NCI-H1417 (cell line): Measurements from ENCODE around the gene CLK3.
"Not testable (repeated sequence)": the region's sequence is repeated elsewhere in the genome, so short reads cannot be mapped to it uniquely, and the experiment has no call there.

Source experiments
- DNase-seq, 3 experiments: peaks; one replicate each; lab custom pipeline; 2025; lab: John Stamatoyannopoulos, UW

CLK3 gene

GRCh38 chr15:74615508-74616365 lies at the start of gene CLK3:
Gene CLK3, plus strand, starts transcription at chr15:74615836. Its CDS starts 3,361 bp downstream, at chr15:74619197.
- DNase-seq: peak; percentile 96 to 97 (median 97)

GRCh38 chr15:74568594-74568993 lies 47.0 kb upstream of the CLK3 start:
- DNase-seq: peak in 1 of 3 experiments; percentile 11

- DNase-seq: no peak
These were observed 45.9 kb upstream of the CLK3 start for GRCh38 chr15:74569731-74570070.

GRCh38 chr15:74571191-74571590 lies 44.4 kb upstream of the CLK3 start:
- DNase-seq: no peak

- DNase-seq: no peak
These were observed 41.6 kb upstream of the CLK3 start for GRCh38 chr15:74573987-74574386.

GRCh38 chr15:74578496-74578994 lies 37.1 kb upstream of the CLK3 start:
- DNase-seq: no peak

GRCh38 chr15:74579001-74579400 lies 36.6 kb upstream of the CLK3 start:
- DNase-seq: no peak

GRCh38 chr15:74580538-74581350 lies 34.9 kb upstream of the CLK3 start:
- no peak for DNase-seq

- DNase-seq: no peak
These were observed 31.4 kb upstream of the CLK3 start for GRCh38 chr15:74584204-74584603.

GRCh38 chr15:74584779-74585178 lies 30.9 kb upstream of the CLK3 start:
- DNase-seq: peak in 1 of 3 experiments; percentile 27

GRCh38 chr15:74585191-74585590 lies 30.4 kb upstream of the CLK3 start:
- DNase-seq: no peak

- no peak for DNase-seq
These were observed 29.8 kb upstream of the CLK3 start for GRCh38 chr15:74585857-74586256.

- DNase-seq: no peak
These were observed 25.8 kb upstream of the CLK3 start for GRCh38 chr15:74589826-74590225.

GRCh38 chr15:74592222-74592621 lies 23.4 kb upstream of the CLK3 start:
- DNase-seq: no peak

GRCh38 chr15:74593122-74593521 lies 22.5 kb upstream of the CLK3 start:
- DNase-seq: no peak

GRCh38 chr15:74594455-74594854 lies 21.2 kb upstream of the CLK3 start:
- DNase-seq: no peak

GRCh38 chr15:74595271-74595670 lies 20.4 kb upstream of the CLK3 start:
- DNase-seq: no peak

- not testable (repeated sequence) for DNase-seq
These were observed 18.9 kb upstream of the CLK3 start for GRCh38 chr15:74596736-74597135.

- DNase-seq: not testable (repeated sequence)
These were observed 18.4 kb upstream of the CLK3 start for GRCh38 chr15:74597146-74597705.

- peak; percentile 87 to 91 (median 91) for DNase-seq
These were observed 17.4 kb upstream of the CLK3 start for GRCh38 chr15:74598126-74598842.

- no peak for DNase-seq
These were observed 16.5 kb upstream of the CLK3 start for GRCh38 chr15:74599156-74599555.
